A549 (cell line): ENCODE measurements around the gene ANKRD63. TPM values are rescaled to one million over a fixed set of nuclear protein-coding genes. Genes with fewer than 3 reads are reported as not detected.

ENCODE experiments used
- ATAC-seq, 2 experiments: fragments of 200-7000 bp in 1 of 2; fragments of >200 bp in 1 of 2; cut with Nextera tagmentation in 1 of 2; cut with Tn5 transposase in 1 of 2; 3 replicates each; pipeline versions ENCODE4 v1.8.0 to v1.9.1; 2018 to 2020; ENCODE audit warnings: mild to moderate bottlenecking in 1 of 2, moderate library complexity in 1 of 2
- CTCF ChIA-PET: fragments of 300-600 bp; sonication (Branson Sonifier 250); formaldehyde crosslinking; extraction: SDS; loops from one replicate; lab custom pipeline; 2021; ENCODE audit warnings: antibody characterized with exemption, inconsistent platforms; lab: Yijun Ruan, JAX
- POLR2A ChIA-PET: fragments of 350-600 bp; formaldehyde crosslinking; extraction: SDS; loops from one replicate; lab custom pipeline; 2021; ENCODE audit warnings: antibody characterized with exemption, inconsistent platforms; lab: Yijun Ruan, JAX
- DNase-seq, 2 experiments: peaks; one replicate each; pipeline versions ENCODE4 v3.0.0 to v3.0.0-alpha.2; 2011 to 2016; ENCODE audit warnings: low read depth in 1 of 2, low spot score in 1 of 2
- FAIRE-seq: peaks from 2 replicates; lab custom pipeline; 2011; peaks lifted over from hg19 to GRCh38; lab: Jason Lieb, UNC
- H3K27ac ChIP-seq, 2 experiments: fragments of >200 bp; sonication (Bioruptor Twin); formaldehyde crosslinking; 3 replicates each; pipeline ENCODE4 v1.5.1; 2016 to 2017
- H3K4me1 ChIP-seq: fragments of >200 bp; sonication (Bioruptor Twin); formaldehyde crosslinking; 3 replicates; pipeline ENCODE4 v1.6.1; 2016
- H3K4me2 ChIP-seq: fragments of >200 bp; sonication (Bioruptor Twin); formaldehyde crosslinking; 3 replicates; pipeline ENCODE4 v1.6.1; 2016
- H3K4me3 ChIP-seq: fragments of >200 bp; sonication (Bioruptor Twin); formaldehyde crosslinking; 3 replicates; pipeline ENCODE4 v1.5.1; 2016
- H3K9me3 ChIP-seq: fragments of >200 bp; sonication (Bioruptor Twin); formaldehyde crosslinking; 3 replicates; pipeline ENCODE4 v1.6.1; 2016
- CBX2 ChIP-seq: fragments of 200-600 bp; sonication (generic); IDR thresholded peaks from 2 replicates; pipeline ENCODE4 v1.6.1; 2016; ENCODE audit warnings: low read depth, mild to moderate bottlenecking, borderline replicate concordance
- CHD4 ChIP-seq: fragments of 200-600 bp; sonication (generic); IDR thresholded peaks from 2 replicates; pipeline ENCODE4 v1.6.1; 2016; ENCODE audit warnings: antibody characterized with exemption, mild to moderate bottlenecking, borderline replicate concordance
- GATA3 ChIP-seq: IDR thresholded peaks from 2 replicates; pipeline ENCODE4 v1.6.1; 2012; ENCODE audit warnings: borderline replicate concordance
- JUN ChIP-seq, 2 experiments: fragments of >200 bp; sonication (Bioruptor Twin); formaldehyde crosslinking; IDR thresholded peaks; 2 replicates in 1 of 2; 3 replicates in 1 of 2; pipeline ENCODE4 v1.6.1; 2016 to 2017
- KDM5A ChIP-seq: fragments of 200-600 bp; sonication (generic); IDR thresholded peaks from 2 replicates; pipeline ENCODE4 v1.6.1; 2016; ENCODE audit warnings: antibody characterized with exemption, mild to moderate bottlenecking
- MAFK ChIP-seq: fragments of 450-650 bp; IDR thresholded peaks from 2 replicates; pipeline ENCODE4 v1.6.1; 2014; ENCODE audit not compliant: partially characterized antibody
- PHF8 ChIP-seq: fragments of 200-600 bp; sonication (generic); IDR thresholded peaks from 2 replicates; pipeline ENCODE4 v1.6.1; 2016; ENCODE audit warnings: low read depth, mild to moderate bottlenecking, antibody characterized with exemption, moderate library complexity, borderline replicate concordance
- POLR2A ChIP-seq: IDR thresholded peaks from 2 replicates; pipeline ENCODE4 v1.6.1; 2012; ENCODE audit warnings: mild to moderate bottlenecking, low read length
- RCOR1 ChIP-seq: fragments of 150-350 bp; IDR thresholded peaks from 2 replicates; pipeline ENCODE4 v1.6.1; 2014; ENCODE audit warnings: antibody characterized with exemption, low read length, low read depth
- TFCP2L1 ChIP-seq: fragments of 250-450 bp; sonication (Bioruptor Pico); IDR thresholded peaks from 2 replicates; pipeline ENCODE4 v1.5.0; 2021; ENCODE audit warnings: mild to moderate bottlenecking
- ZNF302 ChIP-seq: fragments of 250-450 bp; sonication (Bioruptor Pico); IDR thresholded peaks from 2 replicates; pipeline ENCODE4 v1.9.0; 2021; ENCODE audit warnings: inconsistent platforms, mild to moderate bottlenecking, moderate library complexity
- WGBS: methylation state at CpG from one replicate; pipeline ENCODE4 v1.1.6; 2017; ENCODE audit errors: missing lambda C conversion rate; 5-methylcytosine and 5-hydroxymethylcytosine counted together
- polyA plus RNA-seq, 4 experiments: library from polyadenylated mRNA; depleted of rRNA in 3 of 4; stranded (reverse); fragments of >200 nt; fragmentation: RNase III in 1 of 4; extraction: RNeasy Plus Mini Kit Qiagen cat#74134 plus additional on column Dnase treatment in 1 of 4; gene quantifications; 2 replicates in 3 of 4; 3 replicates in 1 of 4; pipeline ENCODE4 v1.2.3, GENCODE V29; 2011 to 2017
- TF ChIP-seq, protein P1 (sequence below): fragments of >200 bp; sonication (Bioruptor Twin); formaldehyde crosslinking; IDR thresholded peaks from 3 replicates; pipeline ENCODE4 v1.5.1; 2016
- TF ChIP-seq, protein P2 (sequence below): IDR thresholded peaks from 2 replicates; pipeline ENCODE4 v1.6.1; 2012; ENCODE audit warnings: low read depth, borderline replicate concordance
- TF ChIP-seq, protein P3 (sequence below): IDR thresholded peaks from 2 replicates; pipeline ENCODE4 v1.6.1; 2012

Gene ANKRD63
- polyA plus RNA-seq, 2 of the 4 experiments (the other 2 are of a cell fraction): 0.25 TPM; not detected in 1

DNA sequence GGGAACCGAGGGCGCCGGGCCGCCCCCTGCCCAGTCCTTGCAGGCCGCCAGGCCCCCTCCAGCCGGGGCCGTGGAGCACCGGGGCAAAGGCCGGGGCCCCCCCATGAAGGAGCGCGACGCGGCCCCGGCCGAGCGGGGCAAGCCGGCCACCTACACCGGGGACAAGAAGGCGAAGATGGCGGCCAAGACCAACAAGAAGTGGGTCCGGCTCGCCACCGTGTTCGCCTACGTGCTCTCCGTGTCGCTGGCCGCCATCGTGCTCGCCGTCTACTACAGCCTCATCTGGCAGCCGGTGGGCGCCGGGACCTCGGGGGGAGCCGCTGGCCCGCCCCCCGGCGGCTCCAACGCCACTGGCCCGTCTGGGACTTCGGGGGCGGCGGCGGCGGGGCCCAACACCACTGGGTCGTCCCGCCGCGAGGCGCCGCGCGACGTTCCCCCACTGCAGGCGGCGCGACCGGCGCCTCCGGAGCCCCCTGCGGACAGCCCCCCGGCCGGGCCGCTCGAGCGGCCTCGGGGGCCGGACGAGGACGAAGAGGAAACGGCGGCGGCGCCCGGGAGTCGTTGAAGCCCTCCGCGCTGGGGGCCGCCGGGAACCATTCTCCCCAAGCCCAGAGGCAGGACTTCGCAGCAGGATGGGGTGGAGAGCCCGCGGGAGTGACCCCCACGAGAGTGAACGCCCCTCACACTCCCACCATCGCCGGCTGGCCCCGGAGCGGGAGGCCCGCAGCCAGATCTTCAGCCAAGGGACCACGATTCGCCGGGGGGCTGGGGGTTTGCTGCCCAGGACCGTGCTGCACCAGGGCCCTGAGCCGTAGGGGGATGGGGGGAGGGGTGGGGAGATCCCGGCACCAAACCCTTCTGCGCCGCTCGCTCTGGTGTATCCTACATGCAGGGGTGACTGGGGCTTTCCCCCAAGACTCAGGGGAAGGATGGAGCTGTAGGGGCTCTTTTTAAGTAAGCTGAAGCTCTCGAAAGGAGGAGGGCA, 41.4 kb upstream of the ANKRD63 start:
- CTCF ChIA-PET: interaction anchor here (1.1 to 7.5 kb wide), 9 partner anchors 10 to 99 kb away, joined by 3 to 139 read pairs (median 22); partner anchors contain the start of gene CCDC9B

DNA sequence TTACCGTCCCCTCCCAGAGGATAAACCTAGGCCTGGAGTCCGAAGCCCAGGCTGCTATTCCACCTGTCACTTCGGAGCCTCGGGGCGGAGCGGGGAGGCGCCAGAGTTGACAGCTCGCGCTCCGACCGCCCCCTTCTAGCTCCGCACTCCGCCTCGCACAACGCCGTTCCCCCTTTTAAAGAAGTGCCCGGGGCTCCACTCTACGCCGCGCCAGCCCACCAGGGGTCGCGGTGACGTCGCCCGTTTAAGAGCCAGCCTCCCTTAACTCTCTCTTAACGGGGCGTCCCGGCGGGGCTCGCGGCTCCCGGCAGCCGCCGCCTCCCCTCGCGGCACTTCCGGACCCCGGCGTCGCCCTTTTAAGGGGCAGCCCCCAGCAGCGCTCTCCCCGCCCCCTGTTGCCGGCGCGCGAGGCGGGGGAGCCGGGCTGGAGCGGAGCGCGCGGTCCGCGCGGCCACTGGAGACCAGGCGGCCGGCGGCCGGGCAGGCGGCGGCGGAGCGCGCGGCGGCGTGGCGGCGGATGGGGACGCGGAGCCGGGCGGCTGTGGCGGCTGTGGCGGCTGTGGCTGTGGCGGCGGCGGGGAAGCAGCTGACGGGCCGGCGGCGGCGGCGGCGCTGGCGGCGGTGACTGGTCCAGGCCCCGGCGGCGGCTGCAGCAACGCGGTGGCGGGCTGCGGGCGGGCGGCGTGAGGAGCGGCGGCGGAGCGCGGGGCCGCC, 40.5 kb upstream of the ANKRD63 start, which contains the start of gene INAFM2:
INAFM2 (plus strand) TSS at position 454 of the 714 bp plus-strand sequence. CDS start 364 bp downstream, outside the sequence.
- Histone ChIP-seq H3K4me2 (peak within 1 kb of the TSS; percentile 98), H3K27ac (peak within 1 kb of the TSS; percentile 73 to 90), H3K4me3 (peak within 1 kb of the TSS; percentile 75), H3K4me1 (peaks cover 9% of the 10 kb centered on the region; the same call in 1 of the 3 replicates), H3K9me3 (no peaks in the 10 kb centered on the region)
- DNase-seq: peak; percentile 66 to 77
- WGBS: 0% methylated on average over 15 of the region's 103 CpGs
- ChIA-PET POLR2A (interaction anchor here (1.5 to 1.7 kb wide), 2 partner anchors 14 to 18 kb away, joined by 5 read pairs; partner anchors contain the start of gene CCDC9B), CTCF (interaction anchor here (1.0 to 7.5 kb wide), 8 partner anchors 8 to 100 kb away, joined by 3 to 139 read pairs (median 24); partner anchors contain the start of gene CCDC9B)
- TF ChIP-seq, protein P1, sequence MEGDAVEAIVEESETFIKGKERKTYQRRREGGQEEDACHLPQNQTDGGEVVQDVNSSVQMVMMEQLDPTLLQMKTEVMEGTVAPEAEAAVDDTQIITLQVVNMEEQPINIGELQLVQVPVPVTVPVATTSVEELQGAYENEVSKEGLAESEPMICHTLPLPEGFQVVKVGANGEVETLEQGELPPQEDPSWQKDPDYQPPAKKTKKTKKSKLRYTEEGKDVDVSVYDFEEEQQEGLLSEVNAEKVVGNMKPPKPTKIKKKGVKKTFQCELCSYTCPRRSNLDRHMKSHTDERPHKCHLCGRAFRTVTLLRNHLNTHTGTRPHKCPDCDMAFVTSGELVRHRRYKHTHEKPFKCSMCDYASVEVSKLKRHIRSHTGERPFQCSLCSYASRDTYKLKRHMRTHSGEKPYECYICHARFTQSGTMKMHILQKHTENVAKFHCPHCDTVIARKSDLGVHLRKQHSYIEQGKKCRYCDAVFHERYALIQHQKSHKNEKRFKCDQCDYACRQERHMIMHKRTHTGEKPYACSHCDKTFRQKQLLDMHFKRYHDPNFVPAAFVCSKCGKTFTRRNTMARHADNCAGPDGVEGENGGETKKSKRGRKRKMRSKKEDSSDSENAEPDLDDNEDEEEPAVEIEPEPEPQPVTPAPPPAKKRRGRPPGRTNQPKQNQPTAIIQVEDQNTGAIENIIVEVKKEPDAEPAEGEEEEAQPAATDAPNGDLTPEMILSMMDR: peak; percentile 21; the same call in 2 of the 3 replicates
- no peak for TF ChIP-seq PHF8
- TF ChIP-seq POLR2A: 0 out of 2 replicates have a peak, but pooled peaks have one; percentile 17
- TF ChIP-seq, protein P2, sequence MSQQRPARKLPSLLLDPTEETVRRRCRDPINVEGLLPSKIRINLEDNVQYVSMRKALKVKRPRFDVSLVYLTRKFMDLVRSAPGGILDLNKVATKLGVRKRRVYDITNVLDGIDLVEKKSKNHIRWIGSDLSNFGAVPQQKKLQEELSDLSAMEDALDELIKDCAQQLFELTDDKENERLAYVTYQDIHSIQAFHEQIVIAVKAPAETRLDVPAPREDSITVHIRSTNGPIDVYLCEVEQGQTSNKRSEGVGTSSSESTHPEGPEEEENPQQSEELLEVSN: peak; percentile 52; the same call in 1 of the 2 replicates
- peak; percentile 54 to 90; a peak in 4 of 5 replicates for TF ChIP-seq JUN (IDR thresholded peaks at IDR 0.05)
- TF ChIP-seq, protein P3, sequence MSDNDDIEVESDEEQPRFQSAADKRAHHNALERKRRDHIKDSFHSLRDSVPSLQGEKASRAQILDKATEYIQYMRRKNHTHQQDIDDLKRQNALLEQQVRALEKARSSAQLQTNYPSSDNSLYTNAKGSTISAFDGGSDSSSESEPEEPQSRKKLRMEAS: peak; percentile 64
- ATAC-seq: peak; percentile 74 to 92
- FAIRE-seq: no peak

More for the DNA sequence above, 41.4 kb upstream of the ANKRD63 start:
- DNase-seq (no peak), FAIRE-seq (no peak), ATAC-seq (peak in 1 of 2 experiments; percentile 35; a peak in 3 of 6 replicates)
- Histone ChIP-seq H3K4me2 (peak overlapping the region; percentile 98), H3K27ac (peak overlapping the region; percentile 73 to 90), H3K4me3 (peak overlapping the region; percentile 75), H3K4me1 (peaks cover 9% of the 10 kb centered on the region; the same call in 1 of the 3 replicates), H3K9me3 (no peaks in the 10 kb centered on the region)
- POLR2A ChIA-PET: no interaction called here
- 75% methylated on average over 5 of the region's 101 CpGs for WGBS
- no peak for TF ChIP-seq CHD4
- TF ChIP-seq, protein P3: no peak
- no peak for TF ChIP-seq CBX2
- TF ChIP-seq ZNF302 (CRISPR knock-in tag): no peak
- no peak for TF ChIP-seq POLR2A
- no peak for TF ChIP-seq TFCP2L1
- TF ChIP-seq RCOR1: no peak
- TF ChIP-seq KDM5A: no peak
- no peak for TF ChIP-seq MAFK
- TF ChIP-seq GATA3: no peak
